HL-60/S4 treated with phorbol 12-myristate 13-acetate at 8.2 ng/mL for 4 days and 3 days (cell line): ENCODE measurements around the gene GRM8.
"Not testable (repeated sequence)": the region's sequence is repeated elsewhere in the genome, so short reads cannot be mapped to it uniquely, and the experiment has no call there.

Experiments
- in situ Hi-C: fragments of 300-500 bp; cut with MboI; formaldehyde crosslinking; loops from 2 replicates; pipeline ENCODE4 v1.15.0; 2022; ENCODE audit warnings: low sequenced_read_pairs

GRM8 gene

DNA sequence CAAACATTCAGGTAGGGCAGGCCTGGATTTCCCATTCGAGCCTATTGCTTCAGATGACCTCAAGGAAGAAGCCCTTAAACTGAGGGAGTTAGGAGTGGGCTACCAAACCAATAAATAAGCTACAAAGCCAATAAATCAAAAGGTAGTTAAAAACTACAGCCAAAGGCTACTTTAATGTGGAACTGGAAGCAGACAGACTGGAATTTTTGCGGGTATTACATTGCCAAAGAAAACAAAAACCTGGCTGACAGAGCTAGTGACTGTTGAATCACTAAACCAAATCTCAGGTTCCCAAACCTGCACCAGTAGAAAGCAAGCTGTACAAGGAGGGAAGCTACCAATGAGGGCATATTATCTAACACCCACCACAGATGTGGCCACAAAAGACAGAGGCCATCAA is 315.6 kb downstream of the GRM8 start:
- in situ Hi-C loops: no loop called here

DNA sequence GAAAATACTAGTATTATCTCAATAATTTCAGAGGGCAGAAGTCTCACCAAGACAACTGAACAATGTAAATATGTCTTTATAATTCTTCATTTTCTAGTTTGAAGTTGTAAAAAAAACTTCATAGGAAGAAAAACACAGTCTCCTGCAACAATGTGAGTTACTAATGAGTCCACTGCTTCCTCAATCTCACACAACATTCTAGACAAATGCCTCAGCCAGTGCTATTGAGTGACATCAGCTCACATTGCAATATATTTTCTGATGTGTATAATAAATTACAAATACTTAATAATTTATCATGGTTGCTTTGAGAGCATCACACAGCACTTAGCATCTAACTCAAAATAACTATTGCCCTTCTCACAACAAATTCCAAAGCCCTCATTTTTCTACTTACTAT is 321.2 kb downstream of the GRM8 start:
- in situ Hi-C loops: no loop called here

DNA sequence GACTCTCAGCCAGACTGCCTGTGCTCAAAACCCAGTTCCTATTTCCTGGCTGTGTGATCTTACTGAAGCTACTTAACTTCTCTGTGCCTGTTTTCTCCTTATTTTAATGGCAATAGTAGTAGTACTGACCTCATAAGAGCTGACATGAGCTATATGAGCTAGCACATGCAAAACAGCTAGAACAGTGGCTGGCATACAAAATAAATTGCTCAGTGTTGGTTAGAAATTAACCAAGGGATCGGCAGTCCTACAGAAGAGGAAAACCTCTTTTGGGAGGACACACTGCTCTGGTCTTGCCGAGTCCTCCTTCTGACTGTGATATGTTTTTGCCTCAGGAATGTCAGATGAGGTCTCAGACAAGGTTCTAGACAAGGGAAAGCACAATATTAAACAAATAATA is 322.6 kb downstream of the GRM8 start:
- in situ Hi-C loops: no loop called here

DNA sequence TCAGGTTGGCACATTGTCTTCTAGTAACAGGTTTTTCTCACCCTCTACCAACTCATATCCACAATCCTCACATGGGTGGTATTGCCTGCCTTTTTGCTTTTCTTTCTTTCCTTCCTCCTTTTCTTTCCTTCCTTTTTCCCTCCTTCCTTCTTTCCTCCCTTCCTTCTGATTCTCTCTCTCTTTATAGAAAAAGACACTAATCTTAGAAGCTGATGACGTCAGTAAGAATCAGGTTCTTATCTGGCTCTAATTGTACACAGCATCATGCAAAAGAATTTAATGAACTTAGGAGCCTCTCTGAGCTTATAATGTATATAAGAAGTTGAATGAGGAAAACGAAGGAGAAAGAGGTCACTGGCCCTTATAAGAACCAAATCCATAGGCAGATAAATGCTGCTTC is 328.3 kb downstream of the GRM8 start:
- in situ Hi-C loops: no loop called here

DNA sequence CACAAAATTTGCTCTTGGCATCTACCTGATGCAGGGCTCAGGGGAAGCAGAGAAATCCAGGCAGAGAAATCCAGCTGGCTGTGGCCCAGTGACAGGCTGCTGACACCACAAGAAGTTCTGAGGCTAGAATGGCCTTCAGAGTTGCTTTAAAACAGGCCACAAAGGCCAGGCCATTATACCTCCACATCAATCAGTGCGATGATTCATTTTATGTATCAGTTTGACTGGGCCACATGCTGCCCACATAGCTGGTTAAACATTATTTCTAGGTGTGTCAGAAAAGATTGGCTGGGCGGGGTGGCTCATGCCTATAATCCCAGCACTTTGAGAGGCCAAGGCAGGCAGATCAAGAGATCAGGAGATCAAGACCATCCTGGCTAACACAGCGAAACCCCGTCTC is 341.1 kb downstream of the GRM8 start:
- in situ Hi-C loops: not testable (repeated sequence)

DNA sequence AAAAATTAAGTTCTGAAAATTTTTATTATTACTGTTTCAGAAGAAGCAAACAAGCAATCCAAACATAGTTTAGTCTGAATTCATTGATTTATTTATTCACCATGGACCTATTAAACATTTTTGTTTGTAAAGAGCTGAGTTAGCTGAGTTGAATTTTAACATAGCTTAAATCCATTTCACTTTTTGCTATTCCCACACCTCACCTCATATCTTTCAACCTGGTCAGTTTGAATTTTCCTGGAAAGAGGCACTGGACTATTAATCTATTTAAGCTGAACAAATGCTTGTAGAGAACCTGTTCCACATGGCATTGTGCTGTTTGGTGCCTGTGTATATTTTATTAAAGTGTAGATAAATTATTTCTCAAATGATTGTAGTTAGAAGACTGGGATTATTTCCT is 344.2 kb downstream of the GRM8 start:
- in situ Hi-C loops: not testable (repeated sequence)

DNA sequence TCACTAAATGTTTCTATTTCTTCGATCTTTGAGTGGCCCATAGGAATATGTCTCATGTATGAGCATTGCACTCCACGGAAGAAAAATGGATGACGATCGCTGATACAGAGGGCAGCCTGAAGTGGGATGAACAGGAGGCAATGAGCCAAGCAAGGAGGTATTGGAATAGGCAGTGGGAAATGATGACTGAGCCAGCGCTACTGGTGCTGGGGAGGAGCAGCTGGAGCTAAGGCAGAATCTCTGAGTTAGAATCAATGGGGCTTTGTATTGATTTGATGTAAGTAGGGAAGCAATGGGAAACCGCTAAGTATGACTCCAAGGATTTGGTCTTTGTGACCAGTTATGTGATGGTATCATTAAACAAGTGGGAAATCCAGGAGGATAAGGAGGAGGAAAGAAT is 345.1 kb downstream of the GRM8 start:
- in situ Hi-C loops: not testable (repeated sequence)

DNA sequence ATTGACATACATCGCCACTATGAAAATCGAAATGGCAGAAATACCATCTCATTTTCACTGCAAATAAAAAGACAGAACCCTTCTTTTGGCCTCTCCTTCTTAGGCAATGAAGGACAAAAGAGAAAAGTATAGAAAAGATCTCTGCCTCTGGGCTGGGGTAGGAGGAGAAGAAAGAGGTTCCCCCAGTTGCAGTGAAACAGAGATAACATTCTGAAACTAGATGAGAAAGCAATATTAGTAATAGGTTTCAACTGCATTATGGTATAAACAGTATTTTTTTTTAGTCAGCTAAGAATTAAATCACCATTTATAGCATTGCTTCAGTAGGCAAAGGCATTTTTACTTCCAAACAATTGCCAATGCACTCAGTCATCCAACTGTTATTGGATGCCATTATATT is 347.5 kb downstream of the GRM8 start:
- in situ Hi-C loops: not testable (repeated sequence)

DNA sequence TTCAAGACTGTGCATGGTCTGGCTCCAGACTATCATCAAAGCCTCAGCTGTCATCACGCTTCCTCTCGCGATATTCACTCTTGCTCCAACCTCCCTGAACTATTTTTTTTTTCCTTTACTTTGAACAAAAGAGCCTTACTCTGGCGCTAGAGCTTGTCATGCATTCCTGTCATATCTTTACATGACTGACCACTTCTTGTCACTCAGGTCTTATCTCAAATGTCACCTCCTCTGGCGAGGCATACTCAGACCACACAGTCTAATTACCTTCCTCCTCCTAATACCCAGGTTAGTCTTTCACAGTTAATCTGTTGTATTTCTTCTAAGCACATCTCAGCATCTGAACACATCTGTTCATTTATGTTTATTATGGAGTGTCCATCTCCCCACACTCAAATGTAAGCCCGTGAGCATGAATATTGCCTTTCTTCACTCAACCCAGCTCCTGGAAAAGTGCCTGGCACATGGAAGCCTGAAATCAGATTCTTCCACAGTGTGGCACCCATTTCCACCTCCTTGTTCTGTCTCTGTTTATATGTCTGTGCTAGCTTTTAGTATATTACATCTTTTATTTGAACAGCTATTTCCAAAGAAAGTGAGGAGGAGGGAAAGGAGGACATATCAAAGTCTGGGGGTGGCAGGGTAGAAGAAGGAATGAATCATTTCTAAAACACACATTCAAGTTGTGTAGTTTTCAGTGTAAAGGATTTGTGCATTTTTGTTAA is 351.5 kb downstream of the GRM8 start:
- in situ Hi-C loops: not testable (repeated sequence)

DNA sequence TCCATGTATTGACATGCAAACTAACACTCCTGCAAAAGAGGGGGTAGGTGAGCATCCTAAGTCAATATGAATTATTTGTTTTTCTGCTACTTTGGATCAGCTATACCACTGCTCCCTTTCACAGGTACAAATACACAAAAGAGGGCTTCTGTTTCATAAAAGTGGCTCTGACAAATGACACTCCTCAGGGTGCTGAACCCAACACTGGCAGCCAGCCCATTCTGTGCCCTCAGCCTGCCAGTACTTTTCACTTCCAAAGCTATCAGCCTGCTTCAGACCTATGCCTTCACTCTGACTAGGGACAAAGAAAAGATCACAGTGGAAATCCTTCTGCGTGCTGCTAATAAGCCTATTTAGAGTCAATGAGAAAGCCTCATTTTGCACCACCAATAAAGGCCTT is 364.8 kb downstream of the GRM8 start:
- in situ Hi-C loops: not testable (repeated sequence)

DNA sequence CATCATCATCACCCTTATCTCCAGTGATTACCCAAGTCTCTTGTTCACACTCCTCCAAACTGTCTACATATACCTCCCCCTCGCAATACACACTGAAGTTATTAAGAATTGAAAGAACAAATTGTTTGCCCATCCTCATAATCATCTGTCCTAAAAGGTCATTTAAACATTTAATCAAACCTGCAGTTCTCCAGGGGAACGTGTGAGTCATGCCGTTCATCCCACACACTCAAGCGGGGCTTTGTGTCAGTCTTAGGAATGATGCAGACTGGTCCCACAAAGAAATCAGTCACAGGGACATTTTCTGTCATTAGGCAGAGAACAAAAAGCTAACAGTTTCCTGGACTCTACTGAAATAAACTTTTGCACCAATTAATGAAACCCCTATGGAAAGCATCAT is 365.2 kb downstream of the GRM8 start:
- in situ Hi-C loops: not testable (repeated sequence)

DNA sequence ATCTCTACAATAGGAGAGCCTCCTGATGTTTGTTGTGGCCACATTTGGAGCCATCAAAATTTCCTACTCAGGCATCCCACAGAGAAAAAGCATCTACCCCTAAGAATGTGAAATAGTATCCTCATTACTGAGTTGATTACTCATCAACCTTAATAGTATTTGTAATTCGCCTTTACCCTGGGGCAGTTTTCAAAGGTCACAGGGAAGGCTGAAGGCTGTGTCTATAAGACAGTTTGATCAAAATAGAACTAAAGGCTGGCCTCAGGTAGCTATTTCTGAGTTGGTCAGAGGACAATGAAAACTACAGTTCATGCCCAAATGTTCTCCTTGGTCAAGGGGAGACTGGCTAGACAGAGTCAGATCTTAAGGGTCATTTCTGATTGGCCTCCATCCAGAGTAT is 370.0 kb downstream of the GRM8 start:
- in situ Hi-C loops: not testable (repeated sequence)

DNA sequence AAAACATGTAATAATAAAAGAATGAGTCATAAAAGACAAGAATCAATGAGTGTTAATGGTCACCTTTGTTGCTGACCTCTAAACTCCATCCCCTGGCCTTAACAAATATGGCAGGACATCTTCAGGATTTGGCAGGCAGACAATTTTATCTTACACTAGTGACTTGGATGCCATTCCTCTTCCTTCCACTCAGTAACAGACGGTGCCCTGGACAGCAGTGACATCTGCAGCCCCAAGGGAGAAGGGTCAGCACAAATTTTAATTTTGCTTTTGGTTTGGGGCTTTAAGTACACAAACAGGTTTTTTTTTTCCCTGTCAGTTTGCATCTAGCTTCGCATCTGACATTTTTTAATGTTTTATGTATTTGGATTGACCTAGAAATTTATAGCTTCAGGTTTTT is 370.8 kb downstream of the GRM8 start:
- in situ Hi-C loops: not testable (repeated sequence)

DNA sequence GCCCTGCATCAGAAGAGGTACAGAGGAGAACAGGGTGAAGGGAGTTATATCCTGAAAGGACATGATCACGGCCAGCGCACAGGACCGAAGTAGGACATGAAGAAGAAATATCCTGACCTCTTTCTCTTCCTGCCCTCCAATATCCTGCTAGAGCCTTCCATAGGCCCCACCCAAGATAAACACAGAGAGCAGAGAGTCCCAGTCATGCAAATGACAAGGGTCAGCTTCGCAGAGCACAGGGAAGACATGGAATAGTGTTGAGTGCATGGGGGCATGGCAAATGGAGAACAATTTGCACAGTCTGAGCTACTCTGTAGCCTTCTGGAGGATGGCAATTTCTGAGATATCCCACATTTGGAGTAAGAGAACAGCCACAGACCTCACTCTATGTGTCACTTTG is 371.4 kb downstream of the GRM8 start:
- in situ Hi-C loops: no loop called here

DNA sequence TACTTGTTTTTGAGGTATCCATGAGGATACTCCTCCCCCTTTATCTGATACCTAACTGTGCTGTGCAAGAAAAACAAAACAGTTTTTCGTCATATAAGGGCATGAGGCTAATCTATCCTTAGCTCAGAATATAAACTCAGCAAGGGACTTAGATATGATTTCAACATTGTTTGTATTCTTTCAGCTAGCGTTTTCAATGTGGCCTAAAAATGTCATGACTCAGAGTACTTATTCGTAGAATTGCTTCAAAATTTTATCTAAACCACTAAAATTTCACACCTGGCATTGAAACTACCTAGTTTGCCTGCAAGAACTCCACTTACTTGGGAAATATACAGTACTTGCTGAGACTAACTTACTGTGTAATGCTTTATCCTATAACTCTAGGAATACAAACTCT is 376.2 kb downstream of the GRM8 start:
- in situ Hi-C loops: not testable (repeated sequence)

DNA sequence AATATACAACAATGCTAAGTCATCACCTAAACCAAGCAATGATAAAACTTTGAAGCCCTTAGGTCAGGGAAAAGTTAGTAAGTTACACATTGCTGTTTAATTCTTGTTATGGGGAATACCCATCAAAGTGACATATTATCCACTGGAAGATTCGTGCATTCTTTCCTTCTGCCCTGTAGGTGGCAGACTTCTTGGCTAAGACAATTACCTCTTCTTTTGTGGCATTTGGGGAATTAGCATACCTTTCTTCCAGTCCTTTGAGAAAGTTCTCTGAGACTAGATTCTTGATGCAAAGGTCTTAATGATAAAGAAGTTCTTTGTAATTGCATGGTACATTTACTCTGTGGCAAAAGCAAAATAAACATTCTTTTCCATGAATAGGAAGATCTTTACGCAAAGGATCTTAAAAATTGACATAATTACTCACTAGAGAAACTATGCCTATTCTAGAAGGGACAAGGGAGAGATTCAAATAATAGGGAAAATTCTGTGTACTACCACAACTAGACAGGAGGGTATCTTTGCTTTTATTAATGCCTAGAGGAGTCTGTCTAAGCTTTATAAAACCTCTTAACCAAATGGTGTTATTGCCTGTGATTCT is 395.9 kb downstream of the GRM8 start:
- in situ Hi-C loops: no loop called here

DNA sequence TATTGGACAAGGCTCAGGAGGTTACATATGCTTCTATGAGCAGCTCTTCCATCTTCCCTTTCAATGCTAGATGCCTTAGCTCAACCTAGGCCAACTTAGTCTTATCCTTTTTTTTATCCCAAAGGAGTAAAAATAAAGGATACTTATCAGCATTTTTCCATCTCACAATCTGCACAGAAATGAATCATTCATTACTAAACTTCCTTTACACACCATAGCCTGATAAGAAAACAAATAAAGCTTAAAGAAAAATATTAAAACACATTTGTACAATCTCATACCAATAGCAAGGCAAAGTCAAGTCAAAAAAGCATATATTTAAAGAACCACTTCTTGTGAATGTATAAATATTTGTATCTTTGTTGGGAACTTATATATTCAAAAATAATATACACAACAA is 407.4 kb downstream of the GRM8 start:
- in situ Hi-C loops: no loop called here

DNA sequence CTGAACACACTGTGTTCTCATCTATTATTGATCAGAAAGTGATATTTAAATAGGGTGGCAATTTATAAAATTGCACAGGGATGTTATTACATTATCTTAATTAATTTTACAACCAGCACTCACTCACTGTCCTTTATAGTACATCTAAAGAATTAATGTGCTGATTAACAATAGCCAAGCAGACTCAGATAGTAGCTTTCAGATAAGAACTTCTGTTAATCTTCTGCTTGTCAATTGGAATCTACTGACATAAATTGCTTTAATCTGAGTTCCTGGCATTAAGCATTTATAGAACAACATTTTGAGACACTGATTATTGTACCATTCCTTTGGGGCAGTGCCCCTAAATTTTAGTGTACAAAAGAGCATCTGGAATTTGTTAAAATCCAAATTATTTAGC is 408.9 kb downstream of the GRM8 start:
- in situ Hi-C loops: no loop called here

DNA sequence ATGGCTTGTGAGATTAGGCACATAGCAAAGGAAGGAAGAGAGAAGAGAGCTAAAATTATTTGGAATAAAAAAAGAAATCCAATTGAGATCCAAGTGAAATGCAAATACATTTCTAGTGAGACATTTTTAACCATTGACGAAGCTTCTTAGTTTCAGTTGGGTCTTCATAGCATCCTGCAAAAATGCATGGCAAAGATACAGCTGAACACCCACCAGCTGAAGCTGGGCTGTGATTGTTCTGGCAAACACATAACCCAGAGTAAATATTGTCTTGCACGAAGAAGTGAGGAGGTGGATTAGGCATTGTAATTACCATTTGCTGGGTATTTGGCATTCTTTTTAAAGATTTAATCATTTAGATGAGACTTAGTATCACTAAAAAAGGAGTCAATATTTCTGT is 409.4 kb downstream of the GRM8 start:
- in situ Hi-C loops: no loop called here

DNA sequence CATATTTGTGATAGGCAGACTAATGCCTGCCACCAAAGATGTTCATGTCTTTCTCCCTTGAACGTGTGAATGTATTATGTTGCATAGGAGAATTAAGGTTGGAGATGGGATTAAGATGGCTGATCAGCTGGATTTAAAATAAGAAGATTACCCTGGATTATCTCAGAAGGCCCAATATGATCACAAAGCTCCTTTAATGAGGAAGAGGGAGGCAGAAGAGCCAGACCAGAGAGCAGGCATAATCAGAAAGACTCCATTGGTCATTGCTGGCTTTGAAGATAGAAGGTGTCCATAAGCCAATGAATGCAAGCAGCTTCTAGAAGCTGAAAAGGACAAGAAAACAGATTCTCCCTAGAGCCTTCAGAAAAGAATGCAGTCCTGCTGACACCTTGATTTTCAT is 410.3 kb downstream of the GRM8 start:
- in situ Hi-C loops: no loop called here

DNA sequence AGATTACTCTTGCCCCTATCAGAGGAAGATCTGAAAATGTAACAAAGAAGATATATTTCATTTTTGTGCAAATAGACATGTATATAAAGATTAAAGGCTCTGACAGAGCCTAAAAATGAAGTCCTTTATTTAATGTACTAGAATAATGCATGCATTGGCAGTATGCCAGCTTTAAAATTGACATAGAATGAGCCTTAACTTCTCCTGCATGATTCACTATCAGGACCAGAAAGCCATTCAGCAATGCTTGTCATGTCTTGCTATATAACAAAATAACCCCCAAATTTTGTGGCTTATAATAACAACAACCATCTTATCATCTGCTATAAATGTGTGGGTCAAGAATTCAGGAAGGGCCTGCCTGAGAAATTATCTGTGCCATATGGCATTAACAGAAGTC is 411.9 kb downstream of the GRM8 start:
- in situ Hi-C loops: no loop called here

DNA sequence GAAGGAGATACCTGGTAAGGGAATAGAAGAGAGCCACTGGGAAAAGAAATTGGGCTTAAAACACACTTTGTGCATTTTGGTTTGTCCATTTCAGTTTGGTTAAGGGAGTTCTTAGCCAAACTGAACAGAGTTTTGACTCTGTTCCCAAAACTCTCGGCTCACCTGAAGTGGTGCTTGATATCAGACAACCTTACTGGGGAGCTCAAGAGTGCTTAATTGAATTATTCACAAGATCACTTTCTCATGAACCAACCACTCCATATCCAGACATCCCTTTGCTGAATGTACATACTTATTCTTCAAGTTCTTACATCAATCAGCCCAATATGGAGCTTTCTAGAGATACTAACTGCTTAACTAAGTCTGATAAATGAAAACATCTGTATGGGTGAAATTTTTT is 413.1 kb downstream of the GRM8 start:
- in situ Hi-C loops: no loop called here

DNA sequence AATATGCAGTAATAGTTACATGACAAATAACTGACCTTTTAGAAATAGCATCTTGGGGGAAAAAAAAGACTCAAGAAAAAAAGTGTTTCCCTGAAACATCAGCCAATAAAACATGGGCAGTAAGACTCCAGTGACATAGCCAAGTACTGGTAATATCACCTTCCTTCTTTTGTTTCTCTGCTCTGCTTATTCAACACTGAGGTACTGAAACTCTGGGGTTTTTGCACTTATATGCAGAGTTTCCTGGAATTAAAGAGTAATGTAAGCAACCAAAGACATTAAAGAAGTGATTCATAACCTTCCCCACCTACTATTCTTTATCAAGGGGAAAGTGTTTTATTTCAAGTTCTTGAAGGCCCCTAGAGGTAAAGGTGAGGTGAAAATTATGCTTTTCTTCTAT is 414.5 kb downstream of the GRM8 start:
- in situ Hi-C loops: no loop called here
